ENCODE data around the gene STX7.
"Not testable (repeated sequence)": the region's sequence is repeated elsewhere in the genome, so short reads cannot be mapped to it uniquely, and the experiment has no call there.

The STX7 gene, protein sequence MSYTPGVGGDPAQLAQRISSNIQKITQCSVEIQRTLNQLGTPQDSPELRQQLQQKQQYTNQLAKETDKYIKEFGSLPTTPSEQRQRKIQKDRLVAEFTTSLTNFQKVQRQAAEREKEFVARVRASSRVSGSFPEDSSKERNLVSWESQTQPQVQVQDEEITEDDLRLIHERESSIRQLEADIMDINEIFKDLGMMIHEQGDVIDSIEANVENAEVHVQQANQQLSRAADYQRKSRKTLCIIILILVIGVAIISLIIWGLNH

DNA sequence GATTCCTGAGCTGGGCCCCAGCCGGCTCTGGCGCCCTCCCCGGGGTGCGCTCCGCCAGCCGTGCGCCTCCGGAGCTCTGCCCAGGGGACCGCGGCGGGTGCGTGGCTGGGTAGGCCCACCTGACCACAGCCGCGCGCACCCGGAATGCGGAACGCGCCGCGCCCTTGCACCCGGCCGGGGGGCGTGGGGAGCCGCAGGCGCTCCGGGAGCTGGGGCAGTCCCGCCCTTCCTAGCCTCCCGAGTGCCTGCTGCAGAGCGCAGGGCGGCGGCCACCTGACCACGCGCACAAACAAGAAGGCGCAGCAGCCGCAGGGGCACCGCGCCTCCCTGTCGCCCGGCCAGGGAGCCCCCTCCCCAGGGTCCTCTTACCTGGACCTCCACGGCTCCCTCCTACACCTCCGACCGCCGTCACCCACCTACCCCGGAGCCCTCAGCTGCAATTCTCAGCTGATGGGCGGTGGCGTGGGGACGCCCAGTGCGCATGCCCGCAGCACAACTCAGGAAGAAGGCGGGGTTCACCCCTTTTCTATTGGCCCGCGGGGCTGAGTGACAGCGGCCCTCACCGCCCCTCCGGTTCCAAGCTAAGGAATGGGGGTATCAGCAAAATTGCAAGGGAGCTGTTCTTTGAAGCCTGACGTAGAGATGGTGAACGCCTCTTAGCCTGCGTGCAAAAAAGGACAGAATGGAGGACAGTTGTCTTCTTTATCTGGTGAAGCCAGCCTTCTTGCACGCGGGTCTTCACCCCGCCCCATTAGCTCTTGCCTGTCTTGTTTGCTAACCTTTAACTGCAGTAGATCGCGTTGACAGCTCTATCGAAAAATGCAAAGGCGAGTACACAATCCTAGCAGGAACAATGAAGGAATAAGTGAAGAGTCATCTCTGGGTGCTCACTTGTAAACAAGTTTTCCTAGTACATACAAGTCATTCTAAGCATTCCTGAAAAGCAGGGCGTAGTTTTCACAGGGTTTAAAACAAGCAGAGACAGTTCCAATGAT lies at the start of gene STX7:
STX7 (minus strand) TSS at position 479 of the 995 bp plus-strand sequence. CDS start 9,586 bp downstream, outside the sequence.
- DNase-seq, result peak; percentile 92

GRCh38 chr6:132560087-132560486 lies 47.2 kb upstream of the STX7 start:
- DNase-seq, result not testable (repeated sequence)

- no peak for DNase-seq
Measured at GRCh38 chr6:132552372-132552771, 39.5 kb upstream of the STX7 start, which contains the start of gene TAAR8. Gene TAAR8 (plus strand): TSS chr6:132552672. CDS start chr6:132552693, 21 bp downstream.

- DNase-seq, result no peak
Measured at GRCh38 chr6:132551214-132551613, 38.3 kb upstream of the STX7 start.

DNA sequence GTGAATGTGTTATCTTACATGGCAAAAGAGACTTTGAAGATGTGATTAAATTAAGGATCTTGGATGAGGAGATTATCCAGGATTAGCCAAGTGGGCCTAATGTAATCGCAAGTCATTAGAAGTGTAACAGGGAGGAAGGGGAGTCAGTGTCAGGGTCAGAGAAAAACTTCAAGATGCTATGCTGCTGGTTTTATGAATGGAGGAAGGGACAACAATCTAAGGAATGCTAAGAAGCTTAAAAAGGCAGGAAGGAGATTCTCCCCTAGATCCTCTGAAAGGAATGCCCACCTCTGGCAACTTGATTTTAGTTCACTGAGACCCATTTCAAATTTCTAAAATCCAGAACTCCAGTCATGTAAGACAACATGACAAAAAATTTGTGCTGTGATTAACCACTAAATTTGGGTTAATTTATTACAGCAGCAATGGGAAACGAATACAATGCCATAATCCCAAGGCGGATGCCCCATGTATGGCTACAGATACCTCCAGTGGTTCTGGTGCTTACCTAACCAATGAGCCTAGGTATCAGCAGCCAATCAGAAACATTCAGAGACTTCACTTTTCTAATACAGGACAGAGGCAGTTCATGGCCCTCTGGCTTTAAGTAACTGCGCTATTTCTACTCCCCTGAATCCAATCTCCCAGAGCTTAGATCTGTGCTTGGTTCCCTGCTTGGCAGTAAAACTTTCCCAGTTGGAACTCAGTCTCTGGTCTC lies 36.0 kb upstream of the STX7 start:
- DNase-seq, result no peak

DNA sequence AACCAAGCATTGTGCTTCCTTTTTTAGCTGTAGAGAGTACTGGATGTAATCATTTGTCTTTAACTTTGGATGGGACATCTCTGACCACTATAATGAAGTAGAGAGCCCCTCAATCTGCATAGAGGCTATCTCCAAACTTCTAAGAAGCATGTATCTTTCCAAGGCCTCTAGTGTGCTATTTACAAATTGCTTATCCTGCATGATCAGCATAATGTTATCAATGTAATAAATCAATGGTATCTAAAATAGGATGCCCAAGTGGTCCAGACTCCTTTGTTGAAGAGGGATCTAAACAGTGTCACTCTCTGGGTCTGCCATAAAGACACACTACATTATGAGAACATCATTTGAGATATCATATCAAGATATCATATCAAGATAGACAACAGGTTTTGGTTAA lies 31.9 kb upstream of the STX7 start:
- DNase-seq, result no peak

DNA sequence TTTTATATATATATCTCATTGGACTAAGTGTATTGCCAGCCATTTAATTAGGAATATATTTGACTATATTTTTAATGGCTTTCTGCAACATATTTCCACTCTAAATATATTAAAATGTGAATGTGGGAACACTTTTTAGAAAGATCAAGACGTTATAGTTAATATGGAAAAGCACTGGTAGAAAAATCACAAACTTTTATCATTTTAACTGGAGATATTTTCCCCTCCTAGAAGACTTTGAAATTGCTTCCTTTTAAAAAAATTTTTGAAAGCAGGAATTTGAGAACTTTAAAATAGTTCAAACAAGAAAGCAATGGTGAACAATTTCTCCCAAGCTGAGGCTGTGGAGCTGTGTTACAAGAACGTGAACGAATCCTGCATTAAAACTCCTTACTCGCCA lies 25.1 kb upstream of the STX7 start, which contains the start of gene TAAR9:
TAAR9 (plus strand) TSS at position 301 of the 400 bp plus-strand sequence; CDS start at position 314, 13 bp downstream.
- no peak for DNase-seq

DNA sequence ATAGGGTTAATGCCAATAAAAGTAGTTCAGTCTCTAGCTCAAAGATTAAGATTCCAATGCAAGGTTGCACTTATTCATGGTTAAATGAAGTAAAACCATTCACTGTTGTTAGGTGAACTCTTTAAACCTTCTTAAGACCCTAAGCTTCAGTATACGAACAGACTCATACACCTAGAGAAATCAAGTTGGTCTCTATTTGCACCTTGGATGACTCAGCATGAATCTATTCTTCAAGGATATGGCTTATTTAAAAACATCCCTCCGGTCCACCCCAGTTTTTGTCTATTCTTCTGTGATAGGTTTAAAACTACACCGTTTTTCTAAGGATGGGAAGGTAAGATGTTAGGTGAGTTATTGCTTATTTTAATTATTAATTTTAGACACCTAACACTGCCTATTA lies 24.2 kb upstream of the STX7 start:
- DNase-seq, result no peak

GRCh38 chr6:132534546-132534945 lies 21.6 kb upstream of the STX7 start:
- DNase-seq, result not testable (repeated sequence)

DNA sequence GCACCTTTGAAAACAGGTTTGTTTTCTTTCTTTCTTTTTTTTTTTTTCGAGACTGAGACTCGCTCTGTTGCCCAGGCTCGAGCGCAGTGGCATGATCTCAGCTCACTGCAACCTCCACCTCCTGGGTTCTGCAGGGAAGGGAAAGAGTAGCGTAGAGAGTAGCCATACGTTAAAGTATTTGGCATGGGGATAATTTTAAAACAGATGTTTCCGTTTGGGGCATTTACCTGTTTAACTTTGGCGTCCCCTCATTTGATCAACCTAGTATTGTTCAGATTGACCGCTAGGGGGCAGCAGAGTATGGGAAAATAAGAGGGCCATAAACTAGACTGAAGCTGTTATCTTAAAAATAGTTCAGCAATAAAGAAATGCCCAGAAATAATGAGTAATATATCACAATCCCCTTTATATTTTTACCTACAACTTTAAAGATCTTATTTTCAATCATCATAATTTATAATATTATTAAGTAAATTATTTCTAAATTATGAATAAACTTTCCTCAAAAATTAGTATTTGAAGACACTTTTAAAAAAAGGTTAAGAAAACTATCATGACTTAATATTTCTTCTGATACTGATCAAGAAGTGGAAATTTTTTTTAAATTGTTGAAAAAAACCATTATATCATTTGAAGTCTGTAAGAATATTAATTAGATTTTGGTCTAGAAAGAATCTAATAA lies 17.5 kb upstream of the STX7 start:
- DNase-seq, result peak; percentile 42

DNA sequence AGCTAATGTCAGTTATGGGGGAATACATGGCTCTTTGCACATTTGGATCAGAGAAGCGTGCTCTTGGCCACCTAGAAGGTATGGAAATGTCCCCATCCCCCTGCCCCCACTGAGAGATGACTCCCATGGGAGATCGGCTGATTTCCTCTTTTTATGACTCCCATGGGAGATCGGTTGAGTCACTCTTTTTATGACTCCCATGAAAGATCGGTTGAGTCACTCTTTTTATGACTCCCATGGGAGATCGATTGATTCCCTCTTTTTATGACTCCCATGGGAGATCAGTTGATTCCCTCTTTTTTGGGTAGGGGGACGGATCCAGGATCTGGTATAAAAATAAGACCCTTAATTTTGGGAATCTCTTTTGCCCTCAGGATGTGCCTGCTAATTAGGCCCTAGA lies 14.9 kb upstream of the STX7 start:
- DNase-seq, result no peak

GRCh38 chr6:132526461-132526860 lies 13.5 kb upstream of the STX7 start:
- DNase-seq, result no peak

GRCh38 chr6:132525866-132526265 lies 12.9 kb upstream of the STX7 start:
- no peak for DNase-seq

DNA sequence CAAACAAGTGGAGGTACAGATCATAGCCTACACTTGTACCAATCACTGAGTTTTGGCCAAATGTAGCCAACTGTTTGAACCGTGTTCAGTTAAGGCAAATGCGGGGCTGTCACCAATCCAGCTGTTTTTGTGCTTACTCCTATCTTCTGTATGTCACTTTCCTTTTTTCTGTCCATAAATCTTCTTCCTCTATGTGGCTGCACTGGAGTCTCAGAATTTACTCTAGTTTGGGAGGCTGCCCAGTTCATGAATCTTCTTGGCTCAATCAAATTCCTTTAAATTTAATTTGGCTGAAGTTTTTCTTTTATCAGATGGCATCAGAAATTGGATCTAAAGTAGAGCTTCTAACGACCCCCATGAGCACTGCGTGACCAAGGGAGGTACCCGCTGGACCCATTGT lies 11.7 kb upstream of the STX7 start:
- no peak for DNase-seq

DNA sequence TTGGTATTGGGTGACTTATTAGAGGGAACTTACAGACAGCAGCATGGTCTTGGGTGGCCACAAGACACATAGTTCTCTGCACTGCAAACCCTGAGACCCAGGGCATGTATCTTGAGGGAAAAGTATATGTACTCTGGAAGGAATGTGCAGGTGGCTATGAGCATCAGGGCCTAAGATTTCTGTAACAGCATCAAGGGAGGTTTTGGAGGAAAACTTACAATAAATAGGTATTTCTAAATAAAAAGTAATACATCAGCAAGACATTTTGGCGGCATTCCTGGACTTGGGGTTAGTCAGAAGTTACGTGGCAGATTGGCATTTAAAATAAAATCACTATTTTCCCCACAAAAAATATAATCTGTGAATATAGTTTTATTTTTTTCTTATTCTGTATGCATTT lies 8.0 kb upstream of the STX7 start:
- DNase-seq, result no peak

DNA sequence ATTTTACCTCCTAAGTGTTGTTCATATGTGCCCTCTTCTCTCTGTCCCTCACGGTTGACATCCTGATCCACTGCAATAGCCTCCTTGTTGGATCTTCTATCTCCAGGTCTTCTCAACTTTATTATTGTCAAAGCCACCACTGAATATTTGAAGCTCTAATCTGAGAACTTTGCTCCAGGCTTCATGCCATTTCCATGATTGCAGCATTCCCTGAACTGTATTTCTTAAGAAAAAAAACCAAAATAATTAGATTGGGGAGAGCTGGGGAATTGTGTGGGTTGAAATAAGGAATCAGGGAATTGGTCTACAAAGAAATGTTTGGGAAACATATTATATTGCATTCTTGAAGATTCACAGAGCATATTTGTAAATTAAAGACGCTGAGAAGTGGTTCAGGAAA lies 2.5 kb upstream of the STX7 start:
- DNase-seq, result no peak

DNA sequence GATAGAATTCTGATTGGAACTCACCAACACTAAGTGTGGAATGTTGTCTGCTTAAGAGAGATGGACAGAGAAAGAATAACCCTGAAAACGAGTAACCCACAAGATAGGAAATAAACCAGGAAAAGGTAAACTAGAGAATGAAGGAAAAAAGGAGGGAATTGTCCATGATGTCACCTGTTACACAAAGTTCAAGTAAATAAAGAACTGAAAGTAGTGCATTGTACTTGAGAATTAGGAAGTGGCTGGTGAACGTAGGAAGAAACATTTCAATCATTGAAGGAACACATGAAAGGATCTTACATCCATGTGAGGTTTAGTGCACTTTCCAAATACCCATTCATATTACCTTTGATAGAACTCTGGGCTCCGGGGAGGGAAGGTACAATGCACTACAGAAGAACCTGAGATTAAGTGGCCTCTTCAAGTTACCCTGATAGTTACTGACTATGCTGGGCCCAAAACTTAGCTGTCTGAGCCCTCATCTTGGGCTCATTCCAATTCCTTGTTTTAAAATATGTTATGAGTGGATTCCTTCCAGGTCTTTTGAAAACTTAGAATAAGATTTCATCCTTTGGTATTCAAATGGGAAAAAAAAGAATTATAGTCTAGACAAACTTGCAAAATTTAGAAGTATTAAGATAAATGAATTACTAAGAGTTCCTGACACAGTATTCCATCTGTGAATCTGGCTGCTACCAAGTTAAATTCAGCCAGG lies 1.1 kb upstream of the STX7 start:
- DNase-seq, result no peak

DNA sequence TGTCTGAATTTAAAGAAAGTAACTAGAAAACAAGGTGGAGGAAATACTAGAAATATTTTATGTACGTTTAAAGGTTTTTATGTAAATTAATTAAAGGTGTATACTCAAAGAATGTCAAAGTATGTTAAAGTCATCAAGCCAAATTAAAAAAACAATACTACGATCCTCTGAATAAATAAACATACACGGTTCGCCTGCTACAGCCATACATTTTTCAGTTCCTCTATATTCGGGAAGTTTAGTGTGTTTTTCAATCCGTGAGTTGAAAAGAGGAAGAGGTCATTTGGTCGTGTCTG lies 626 bp downstream of the STX7 start:
- no peak for DNase-seq

GRCh38 chr6:132511831-132512220 lies 1.1 kb downstream of the STX7 start:
- DNase-seq, result no peak

DNA sequence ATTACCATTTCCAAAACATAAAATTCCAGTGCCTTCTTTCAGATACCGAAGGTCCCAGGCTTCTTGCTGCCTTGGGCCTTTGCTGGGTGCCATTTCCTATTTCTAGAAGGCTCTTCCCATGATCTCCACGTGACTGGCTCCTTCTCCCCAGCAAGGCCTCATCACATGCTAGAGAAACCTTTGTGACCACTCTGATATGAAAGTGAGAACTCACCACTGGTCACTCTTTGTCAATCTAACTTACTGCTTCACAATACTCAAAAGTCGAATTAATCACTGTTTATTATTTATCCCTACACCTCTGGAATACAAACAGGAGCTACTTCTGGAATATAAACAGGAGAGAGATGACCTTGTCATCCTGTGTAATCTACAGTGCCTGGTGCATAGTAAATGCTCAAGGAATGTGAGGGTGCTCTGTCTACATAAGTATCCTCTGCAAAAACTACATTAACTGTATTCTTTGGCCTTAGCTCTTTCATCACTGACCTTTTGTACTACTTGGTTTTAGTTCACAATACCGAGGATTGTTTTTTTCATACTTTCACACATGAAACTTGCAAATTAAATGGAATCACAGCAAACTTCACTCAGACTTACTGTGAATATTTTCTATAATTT lies 1.6 kb downstream of the STX7 start:
- no peak for DNase-seq

All from right hindlimb (tissue), 1 donor.